Esophagus squamous epithelium (tissue), 4 donors: ENCODE results near the gene SHISA6.

ENCODE experiments used
- POLR2A ChIP-seq, 4 donors: fragments of 450-650 bp; IDR thresholded peaks; one replicate each; pipeline ENCODE4 v1.6.1; 2017; ENCODE audit warnings: antibody characterized with exemption in 4 of 4, mild to moderate bottlenecking in 4 of 4, moderate library complexity in 3 of 4
- TF ChIP-seq, protein P1 (sequence below), 6 experiments: fragments of 450-650 bp in 4 of 6; fragments of 200-600 bp in 2 of 6; sonication (generic) in 2 of 6; IDR thresholded peaks; one replicate each; pipeline ENCODE4 v1.5.1; 2016 to 2019; ENCODE audit warnings: antibody characterized with exemption in 6 of 6, mild to moderate bottlenecking in 4 of 6, moderate library complexity in 4 of 6

DNA sequence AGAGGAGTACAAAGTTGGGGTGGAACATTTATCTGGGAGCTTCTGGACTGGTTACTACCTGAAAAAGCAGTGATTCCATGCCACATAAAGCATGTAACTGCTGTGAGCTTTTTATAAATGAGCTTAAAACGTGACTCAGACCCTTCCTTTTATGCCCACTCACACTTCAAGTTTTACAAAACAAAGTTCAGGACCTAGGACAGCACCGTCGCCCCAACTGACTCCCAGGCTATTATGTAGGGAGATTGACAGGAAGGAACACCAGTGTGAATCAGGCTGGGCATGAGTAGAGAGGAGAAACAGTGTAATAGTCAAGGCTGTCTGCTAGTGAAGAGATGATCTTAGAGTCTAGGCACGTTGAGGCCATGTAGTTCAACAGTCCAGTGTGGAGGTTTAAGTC, 265.6 kb downstream of the SHISA6 start:
- TF ChIP-seq, protein P1, sequence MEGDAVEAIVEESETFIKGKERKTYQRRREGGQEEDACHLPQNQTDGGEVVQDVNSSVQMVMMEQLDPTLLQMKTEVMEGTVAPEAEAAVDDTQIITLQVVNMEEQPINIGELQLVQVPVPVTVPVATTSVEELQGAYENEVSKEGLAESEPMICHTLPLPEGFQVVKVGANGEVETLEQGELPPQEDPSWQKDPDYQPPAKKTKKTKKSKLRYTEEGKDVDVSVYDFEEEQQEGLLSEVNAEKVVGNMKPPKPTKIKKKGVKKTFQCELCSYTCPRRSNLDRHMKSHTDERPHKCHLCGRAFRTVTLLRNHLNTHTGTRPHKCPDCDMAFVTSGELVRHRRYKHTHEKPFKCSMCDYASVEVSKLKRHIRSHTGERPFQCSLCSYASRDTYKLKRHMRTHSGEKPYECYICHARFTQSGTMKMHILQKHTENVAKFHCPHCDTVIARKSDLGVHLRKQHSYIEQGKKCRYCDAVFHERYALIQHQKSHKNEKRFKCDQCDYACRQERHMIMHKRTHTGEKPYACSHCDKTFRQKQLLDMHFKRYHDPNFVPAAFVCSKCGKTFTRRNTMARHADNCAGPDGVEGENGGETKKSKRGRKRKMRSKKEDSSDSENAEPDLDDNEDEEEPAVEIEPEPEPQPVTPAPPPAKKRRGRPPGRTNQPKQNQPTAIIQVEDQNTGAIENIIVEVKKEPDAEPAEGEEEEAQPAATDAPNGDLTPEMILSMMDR (IDR thresholded peaks at IDR 0.05) = no peak
- no peak for TF ChIP-seq POLR2A (IDR thresholded peaks at IDR 0.05)
